ENCODE data around the gene FOXM1. TPM values are rescaled to one million over a fixed set of nuclear protein-coding genes. Genes with fewer than 3 reads are reported as not detected.

Gene FOXM1
- total RNA-seq, 3 donors from 2014 or later, result under 0.01 to 2.4 (median 0.44) TPM

GRCh38 chr12:2834581-2835491 is 42.1 kb downstream of the FOXM1 start, which contains the start of gene NRIP2:
Gene NRIP2 (minus strand): TSS chr12:2835035. CDS start chr12:2834983, 52 bp downstream.
- H3K27me3 ChIP-seq, result no peaks in the 10 kb centered on the region
- DNase-seq (ENCODE audit: low spot score in 2 of 2), result no peak
- no peak for TF ChIP-seq POLR2A (IDR thresholded peaks at IDR 0.05)
- TF ChIP-seq POLR2AphosphoS5 (IDR thresholded peaks at IDR 0.05), result no peak
- TF ChIP-seq, protein P1, sequence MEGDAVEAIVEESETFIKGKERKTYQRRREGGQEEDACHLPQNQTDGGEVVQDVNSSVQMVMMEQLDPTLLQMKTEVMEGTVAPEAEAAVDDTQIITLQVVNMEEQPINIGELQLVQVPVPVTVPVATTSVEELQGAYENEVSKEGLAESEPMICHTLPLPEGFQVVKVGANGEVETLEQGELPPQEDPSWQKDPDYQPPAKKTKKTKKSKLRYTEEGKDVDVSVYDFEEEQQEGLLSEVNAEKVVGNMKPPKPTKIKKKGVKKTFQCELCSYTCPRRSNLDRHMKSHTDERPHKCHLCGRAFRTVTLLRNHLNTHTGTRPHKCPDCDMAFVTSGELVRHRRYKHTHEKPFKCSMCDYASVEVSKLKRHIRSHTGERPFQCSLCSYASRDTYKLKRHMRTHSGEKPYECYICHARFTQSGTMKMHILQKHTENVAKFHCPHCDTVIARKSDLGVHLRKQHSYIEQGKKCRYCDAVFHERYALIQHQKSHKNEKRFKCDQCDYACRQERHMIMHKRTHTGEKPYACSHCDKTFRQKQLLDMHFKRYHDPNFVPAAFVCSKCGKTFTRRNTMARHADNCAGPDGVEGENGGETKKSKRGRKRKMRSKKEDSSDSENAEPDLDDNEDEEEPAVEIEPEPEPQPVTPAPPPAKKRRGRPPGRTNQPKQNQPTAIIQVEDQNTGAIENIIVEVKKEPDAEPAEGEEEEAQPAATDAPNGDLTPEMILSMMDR (IDR thresholded peaks at IDR 0.05), result no peak
- no peaks in the 10 kb centered on the region for H3K36me3 ChIP-seq
- no peaks in the 10 kb centered on the region for H3K9me3 ChIP-seq
- intact Hi-C loops (cut with DNase I; ENCODE audit: low total_unique reads), result no loop called here
- H3K4me3 ChIP-seq, result peak within 1 kb of the TSS in 2 of 3 donors; percentile 42 to 58
- H3K4me1 ChIP-seq, result no peaks in the 10 kb centered on the region
- peak within 1 kb of the TSS in 1 of 2 donors; percentile 62 for H3K27ac ChIP-seq

GRCh38 chr12:2833810-2834209 is 43.2 kb downstream of the FOXM1 start:
- Histone ChIP-seq H3K27ac (peak overlapping the region in 1 of 2 donors; percentile 62), H3K9me3 (no peaks in the 10 kb centered on the region), H3K4me1 (no peaks in the 10 kb centered on the region), H3K36me3 (no peaks in the 10 kb centered on the region), H3K4me3 (peak overlapping the region in 2 of 3 donors; percentile 42 to 58), H3K27me3 (no peaks in the 10 kb centered on the region)
- intact Hi-C loops (cut with DNase I; ENCODE audit: low total_unique reads), result no loop called here
- TF ChIP-seq POLR2A (IDR thresholded peaks at IDR 0.05) (no peak), POLR2AphosphoS5 (IDR thresholded peaks at IDR 0.05) (no peak)
- TF ChIP-seq, protein P1 (IDR thresholded peaks at IDR 0.05), result no peak
- DNase-seq (ENCODE audit: low spot score in 2 of 2), result no peak

GRCh38 chr12:2833327-2833726 is 43.6 kb downstream of the FOXM1 start:
- TF ChIP-seq, protein P1 (IDR thresholded peaks at IDR 0.05), result no peak
- TF ChIP-seq POLR2AphosphoS5 (IDR thresholded peaks at IDR 0.05) (no peak), POLR2A (IDR thresholded peaks at IDR 0.05) (no peak)
- Histone ChIP-seq H3K36me3 (no peaks in the 10 kb centered on the region), H3K4me3 (peak overlapping the region in 1 of 3 donors; percentile 0), H3K27me3 (no peaks in the 10 kb centered on the region), H3K27ac (peak overlapping the region in 1 of 2 donors; percentile 62), H3K9me3 (no peaks in the 10 kb centered on the region), H3K4me1 (no peaks in the 10 kb centered on the region)
- intact Hi-C loops (cut with DNase I; ENCODE audit: low total_unique reads), result no loop called here
- no peak for DNase-seq (ENCODE audit: low spot score in 2 of 2)

DNA sequence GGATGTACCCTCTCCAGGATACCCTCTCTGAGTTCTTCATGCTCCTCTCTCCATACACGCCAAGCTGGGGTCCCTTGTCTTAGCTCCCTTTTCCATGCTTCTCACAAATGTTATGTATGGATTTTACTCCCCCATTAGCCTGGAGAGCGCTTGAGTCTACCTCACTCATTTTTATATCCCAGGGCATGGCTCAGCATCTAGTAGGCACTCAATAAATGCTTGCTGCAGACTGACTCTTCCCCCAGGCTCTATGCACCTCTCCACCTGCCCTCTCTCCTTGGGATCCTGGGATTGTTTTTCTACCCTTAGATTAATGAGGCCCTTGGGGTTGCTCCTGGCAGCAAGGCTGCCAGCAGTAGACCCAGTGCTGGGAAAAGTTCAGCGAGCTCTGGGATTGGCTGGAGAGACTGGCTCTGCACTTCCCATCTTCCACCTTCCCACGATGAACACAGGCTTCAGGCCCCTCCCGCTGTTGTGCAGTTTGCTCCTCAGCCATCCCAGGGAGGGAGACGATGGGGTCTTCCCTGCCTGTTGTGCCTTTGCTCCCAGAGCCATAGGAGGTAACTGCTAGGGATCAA is 44.3 kb downstream of the FOXM1 start:
- TF ChIP-seq POLR2AphosphoS5 (IDR thresholded peaks at IDR 0.05) (no peak), POLR2A (IDR thresholded peaks at IDR 0.05) (no peak)
- TF ChIP-seq, protein P1 (IDR thresholded peaks at IDR 0.05), result no peak
- no peaks in the 10 kb centered on the region for H3K9me3 ChIP-seq
- no peaks in the 10 kb centered on the region for H3K4me1 ChIP-seq
- H3K4me3 ChIP-seq, result no peak overlapping the region
- H3K27me3 ChIP-seq, result no peaks in the 10 kb centered on the region
- intact Hi-C loops (cut with DNase I; ENCODE audit: low total_unique reads), result no loop called here
- DNase-seq (ENCODE audit: low spot score in 2 of 2), result no peak
- no peaks in the 10 kb centered on the region for H3K36me3 ChIP-seq
- H3K27ac ChIP-seq, result peak overlapping the region in 1 of 2 donors; percentile 62

- intact Hi-C loops (cut with DNase I; ENCODE audit: low total_unique reads), result no loop called here
- TF ChIP-seq, protein P1 (IDR thresholded peaks at IDR 0.05), result no peak
- no peak for TF ChIP-seq POLR2AphosphoS5 (IDR thresholded peaks at IDR 0.05)
- no peak for TF ChIP-seq POLR2A (IDR thresholded peaks at IDR 0.05)
- no peaks in the 10 kb centered on the region for H3K27me3 ChIP-seq
- H3K4me1 ChIP-seq, result no peaks in the 10 kb centered on the region
- H3K4me3 ChIP-seq, result no peak overlapping the region
- no peak overlapping the region for H3K27ac ChIP-seq
- no peaks in the 10 kb centered on the region for H3K9me3 ChIP-seq
- peaks cover 6% of the 10 kb centered on the region for H3K36me3 ChIP-seq
- no peak for DNase-seq (ENCODE audit: low spot score in 2 of 2)
Observed at GRCh38 chr12:2829275-2829674, 47.7 kb downstream of the FOXM1 start.
